Frontal cortex (tissue), 4 donors: ENCODE results near the gene ZNF219. TPM values are rescaled to one million over a fixed set of nuclear protein-coding genes. Genes with fewer than 3 reads are reported as not detected.
"Not testable (repeated sequence)": the region's sequence is repeated elsewhere in the genome, so short reads cannot be mapped to it uniquely, and the experiment has no call there.

Experiments used
- DNase-seq, 2 donors: peaks; one replicate each; pipeline ENCODE4 v3.0.0; 2012; ENCODE audit warnings: low spot score in 2 of 2
- FAIRE-seq: peaks from 2 replicates; lab custom pipeline; 2012; peaks lifted over from hg19 to GRCh38; lab: Jason Lieb, UNC
- small RNA-seq: library from RNA; depleted of rRNA; stranded (forward); fragments of <200 nt; gene quantifications from one replicate; pipeline ENCODE3, GENCODE V24; 2014
- total RNA-seq: library from RNA; depleted of rRNA; stranded (reverse); fragments of >200 nt; gene quantifications from one replicate; pipeline ENCODE4 v1.2.3, GENCODE V29; 2014
- donor health status: control.
- donor health status: control.
- donor health status: control.

The ZNF219 gene
- total RNA-seq, 1 donor from 2014 or later, result 6.9 TPM

GRCh38 chr14:21054123-21054767 lies 44.2 kb downstream of the ZNF219 start:
- DNase-seq (no peak), FAIRE-seq (no peak)

DNA sequence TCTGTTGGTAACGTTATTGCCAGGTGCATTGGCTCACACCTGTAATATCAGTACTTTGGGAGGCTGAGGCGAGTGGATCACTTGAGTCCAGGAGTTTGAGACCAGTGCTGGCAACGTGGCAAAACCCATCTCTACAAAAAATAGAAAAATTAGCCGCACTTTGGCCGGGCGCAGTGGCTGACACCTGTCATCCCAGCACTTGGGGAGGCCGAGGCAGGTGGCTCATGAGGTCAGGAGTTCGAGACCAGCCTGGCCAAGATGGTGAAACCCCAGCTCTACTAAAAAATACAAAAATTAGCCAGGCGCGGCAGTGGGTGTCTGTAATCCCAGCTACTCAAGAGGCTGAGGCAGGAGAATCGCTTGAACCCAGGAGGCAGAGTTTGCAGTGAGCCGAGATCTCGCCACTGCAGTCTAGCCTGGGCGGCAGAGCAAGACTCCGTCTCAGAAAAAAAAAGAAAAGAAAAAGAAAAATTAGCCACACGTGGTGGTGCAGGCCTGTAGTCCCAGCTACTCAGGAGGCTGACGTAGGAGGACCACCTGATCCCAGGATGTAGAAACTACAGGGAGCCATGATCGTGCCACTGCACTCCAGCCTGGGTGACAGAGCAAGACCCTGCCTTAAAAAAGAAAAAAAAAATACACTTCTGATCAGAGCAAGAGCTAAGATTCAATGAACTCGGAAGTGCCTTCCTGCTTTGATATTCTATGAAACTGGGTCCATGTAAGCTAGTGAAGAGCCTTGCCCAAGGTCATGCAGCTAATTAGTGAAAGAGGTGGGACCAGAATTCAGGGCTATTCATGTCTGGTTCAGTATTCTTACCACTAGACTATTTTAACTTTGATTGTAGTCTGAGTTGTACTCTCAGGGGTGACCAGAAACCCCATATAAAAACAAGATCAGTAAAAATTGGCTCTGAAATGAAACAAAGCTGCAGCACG lies 45.0 kb downstream of the ZNF219 start:
- no peak for FAIRE-seq

DNA sequence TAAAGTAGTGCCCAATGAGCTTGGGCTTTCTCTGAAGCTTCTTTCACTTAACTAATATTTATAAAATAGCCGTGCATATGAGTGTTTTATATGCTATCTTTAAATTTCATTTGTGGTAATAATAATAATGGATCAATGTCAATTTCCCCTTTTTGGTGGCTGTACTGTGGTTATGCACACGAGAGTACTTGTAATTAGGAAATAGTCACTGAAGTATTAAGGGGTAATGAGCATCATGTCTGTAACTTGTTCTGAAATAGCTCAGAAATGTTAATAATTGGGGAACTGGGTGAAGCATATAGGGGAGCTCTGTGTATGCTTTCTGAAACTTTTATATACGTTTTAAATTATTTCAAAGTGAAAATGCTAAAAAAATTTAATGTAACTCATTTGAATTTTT lies 47.9 kb downstream of the ZNF219 start:
- FAIRE-seq, result no peak
- no peak for DNase-seq

More for the DNA sequence above, 45.0 kb downstream of the ZNF219 start:
- no peak for DNase-seq

DNA sequence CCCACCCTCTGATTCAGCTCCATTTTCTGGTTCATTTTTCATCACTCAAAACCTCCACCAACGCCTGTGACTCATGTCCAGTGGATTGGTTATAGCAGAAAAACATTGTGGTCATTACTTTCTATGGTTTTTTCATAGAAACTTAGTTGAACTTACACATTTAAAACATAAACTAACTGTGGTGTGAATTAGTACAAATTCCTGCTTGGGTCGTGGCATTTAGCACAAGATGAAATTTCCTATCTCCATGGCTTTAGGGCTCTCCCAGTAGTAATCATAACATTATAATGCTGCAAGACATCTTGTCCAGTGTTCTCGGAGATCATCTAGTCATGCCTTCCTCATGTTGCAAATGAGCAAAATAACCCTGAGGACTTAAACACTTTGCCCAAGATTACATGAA lies 49.2 kb downstream of the ZNF219 start:
- no peak for DNase-seq
- FAIRE-seq, result no peak

GRCh38 chr14:21048638-21049037 lies 49.8 kb downstream of the ZNF219 start:
- DNase-seq, result no peak
- no peak for FAIRE-seq

DNA sequence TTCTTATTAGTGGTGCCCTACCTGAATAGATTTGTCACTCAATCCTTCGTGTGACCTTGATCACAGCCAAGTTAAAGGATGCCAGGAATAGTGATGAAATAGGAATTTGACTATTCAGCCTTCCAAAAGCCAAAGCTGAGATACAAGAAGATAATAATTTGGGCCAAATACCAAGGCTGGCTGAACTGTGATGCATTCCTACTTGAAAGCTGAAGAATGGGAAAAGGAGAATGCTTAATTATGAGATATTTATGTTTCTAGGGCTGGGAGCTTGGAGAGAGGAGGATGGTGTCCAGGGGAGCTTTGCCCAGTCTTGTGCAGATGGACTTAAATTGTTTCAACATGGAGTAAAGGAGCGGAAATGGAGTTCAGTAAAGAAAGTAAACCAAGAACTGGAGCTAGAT lies 51.1 kb downstream of the ZNF219 start:
- no peak for DNase-seq
- FAIRE-seq, result no peak

- DNase-seq (no peak), FAIRE-seq (no peak)
Observed at GRCh38 chr14:21043974-21044618, 54.4 kb downstream of the ZNF219 start.

- no peak for FAIRE-seq
Observed at GRCh38 chr14:21043387-21043973, 55.0 kb downstream of the ZNF219 start.

GRCh38 chr14:21042918-21043317 lies 55.5 kb downstream of the ZNF219 start:
- no peak for DNase-seq
- FAIRE-seq, result no peak

More at GRCh38 chr14:21043387-21043973, 55.0 kb downstream of the ZNF219 start:
- DNase-seq, result no peak

DNA sequence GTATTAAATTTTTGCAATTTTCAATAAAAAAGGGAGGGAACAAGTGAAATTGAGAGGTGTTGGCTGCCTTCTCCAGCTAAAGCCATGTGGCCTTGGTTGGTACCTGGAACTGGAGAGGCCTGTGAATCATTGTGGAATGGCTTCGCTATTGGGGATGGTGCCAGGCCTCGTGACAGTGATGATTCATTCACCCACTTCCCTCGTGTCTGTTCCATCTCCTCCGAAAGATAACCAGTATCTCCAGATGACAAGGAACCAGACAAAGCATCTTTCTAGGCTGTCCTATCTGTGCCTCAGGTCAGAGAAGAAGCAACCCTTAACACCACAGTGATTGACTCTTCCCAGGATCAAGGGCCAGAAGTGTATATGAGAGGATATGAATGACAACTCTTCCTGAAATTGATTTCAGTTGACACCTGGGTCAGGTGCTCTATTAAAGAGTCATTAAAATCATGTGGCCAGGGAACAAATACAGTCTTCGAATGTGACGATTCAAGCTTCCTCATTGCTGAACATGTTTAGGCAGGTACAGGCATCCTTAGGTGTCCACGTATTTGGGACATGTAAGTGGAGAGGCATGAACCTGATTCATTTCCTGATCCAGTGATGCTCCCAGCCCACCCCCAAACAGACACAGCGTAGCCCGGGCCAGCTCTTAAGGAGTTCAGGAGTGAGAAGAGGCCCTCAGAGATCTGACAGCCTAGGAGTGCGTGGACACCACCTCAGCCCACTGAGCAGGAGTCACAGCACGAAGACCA lies 56.6 kb downstream of the ZNF219 start, which contains the start of gene RNASE7:
TSS of gene RNASE7 (plus strand) at position 687 of the 758 bp plus-strand sequence. CDS start 631 bp downstream, outside the sequence.
- no peak for FAIRE-seq
- DNase-seq, result no peak

- not testable (repeated sequence) for FAIRE-seq
Observed at GRCh38 chr14:21040941-21041340, 57.5 kb downstream of the ZNF219 start.

GRCh38 chr14:21040370-21040925 lies 58.0 kb downstream of the ZNF219 start:
- FAIRE-seq (no peak), DNase-seq (no peak)

More at GRCh38 chr14:21040941-21041340, 57.5 kb downstream of the ZNF219 start:
- DNase-seq, result not testable (repeated sequence)

Small RNA genes within 50 kb of the gene (small RNA-seq; reads per million reads assigned to genes)
- not detected for gene RNU6-252P

Other genes with a start within 250 kb of the ZNF219 start
- not detected for gene RNASE3, start 207.3 kb downstream of the ZNF219 start, total RNA-seq
- gene RNASE2, start 143.2 kb downstream of the ZNF219 start, total RNA-seq, result not detected
- gene METTL17, start 108.7 kb downstream of the ZNF219 start, total RNA-seq, result 27.7 TPM
- not detected for gene SLC39A2, start 99.4 kb downstream of the ZNF219 start, total RNA-seq
- gene NDRG2, start 73.6 kb downstream of the ZNF219 start, total RNA-seq, result 92.9 TPM
- gene TPPP2, start 68.4 kb downstream of the ZNF219 start, total RNA-seq, result not detected
- not detected for gene RNASE13, start 63.8 kb downstream of the ZNF219 start, total RNA-seq
- not detected for gene RNASE7, start 56.3 kb downstream of the ZNF219 start, total RNA-seq
- gene RNASE8, start 40.8 kb downstream of the ZNF219 start, total RNA-seq, result not detected
- gene ARHGEF40, start 28.4 kb downstream of the ZNF219 start, total RNA-seq, result 11.4 TPM
- gene TMEM253, start 2.4 kb upstream of the ZNF219 start, total RNA-seq, result not detected
- gene OR5AU1, start 57.4 kb upstream of the ZNF219 start, total RNA-seq, result not detected
- gene HNRNPC, start 170.8 kb upstream of the ZNF219 start, total RNA-seq, result 614 TPM
- not detected for gene RPGRIP1, start 181.4 kb upstream of the ZNF219 start, total RNA-seq